Measurements from ENCODE around the gene ZRANB3.
"Not testable (repeated sequence)": the region's sequence is repeated elsewhere in the genome, so short reads cannot be mapped to it uniquely, and the experiment has no call there.

DNA sequence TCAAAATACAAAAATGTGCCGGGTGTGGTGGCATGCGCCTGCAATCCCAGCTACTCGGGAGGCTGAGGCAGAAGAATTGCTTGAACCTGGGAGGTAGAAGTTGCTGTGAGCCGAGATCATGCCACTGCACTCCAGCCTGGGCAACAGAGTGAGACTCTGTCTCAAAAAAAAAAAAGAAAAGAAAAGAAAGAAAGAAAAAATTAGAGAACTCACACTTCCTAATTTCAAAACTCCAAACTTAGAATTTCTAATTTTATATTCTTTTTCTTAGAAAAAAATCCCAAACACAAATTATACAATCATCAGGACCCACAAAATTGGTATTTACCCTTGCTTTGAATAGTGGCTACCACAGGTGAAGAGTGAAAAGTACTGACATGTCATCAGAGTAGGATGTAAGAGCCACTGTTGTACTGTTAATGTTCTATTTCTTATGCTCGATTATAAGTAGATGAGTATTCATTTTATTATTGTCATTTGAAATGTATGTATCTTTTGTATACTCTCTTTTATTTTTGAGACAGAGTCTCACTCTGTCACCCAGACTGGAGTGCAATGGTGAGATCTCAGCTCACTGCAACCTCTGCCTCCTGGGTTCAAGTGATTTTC, 182.8 kb downstream of the ZRANB3 start:
- TF ChIP-seq, protein P1, sequence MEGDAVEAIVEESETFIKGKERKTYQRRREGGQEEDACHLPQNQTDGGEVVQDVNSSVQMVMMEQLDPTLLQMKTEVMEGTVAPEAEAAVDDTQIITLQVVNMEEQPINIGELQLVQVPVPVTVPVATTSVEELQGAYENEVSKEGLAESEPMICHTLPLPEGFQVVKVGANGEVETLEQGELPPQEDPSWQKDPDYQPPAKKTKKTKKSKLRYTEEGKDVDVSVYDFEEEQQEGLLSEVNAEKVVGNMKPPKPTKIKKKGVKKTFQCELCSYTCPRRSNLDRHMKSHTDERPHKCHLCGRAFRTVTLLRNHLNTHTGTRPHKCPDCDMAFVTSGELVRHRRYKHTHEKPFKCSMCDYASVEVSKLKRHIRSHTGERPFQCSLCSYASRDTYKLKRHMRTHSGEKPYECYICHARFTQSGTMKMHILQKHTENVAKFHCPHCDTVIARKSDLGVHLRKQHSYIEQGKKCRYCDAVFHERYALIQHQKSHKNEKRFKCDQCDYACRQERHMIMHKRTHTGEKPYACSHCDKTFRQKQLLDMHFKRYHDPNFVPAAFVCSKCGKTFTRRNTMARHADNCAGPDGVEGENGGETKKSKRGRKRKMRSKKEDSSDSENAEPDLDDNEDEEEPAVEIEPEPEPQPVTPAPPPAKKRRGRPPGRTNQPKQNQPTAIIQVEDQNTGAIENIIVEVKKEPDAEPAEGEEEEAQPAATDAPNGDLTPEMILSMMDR (IDR thresholded peaks at IDR 0.05 in 2 of 3, conservative IDR thresholded peaks at IDR 0.05 in 1 of 3; ENCODE audit: control insufficient read depth in 2 of 3, extremely low read depth in 1 of 3, insufficient read depth in 1 of 3, low read depth in 3 of 3, low read length in 3 of 3) = not testable (repeated sequence)
- not testable (repeated sequence) for TF ChIP-seq EED (IDR thresholded peaks at IDR 0.05; ENCODE audit: low read depth); EZH2 (IDR thresholded peaks at IDR 0.05; ENCODE audit: borderline replicate concordance, control insufficient read depth, low read depth, low read length); NBN (IDR thresholded peaks at IDR 0.05)
- TF ChIP-seq, protein P2, sequence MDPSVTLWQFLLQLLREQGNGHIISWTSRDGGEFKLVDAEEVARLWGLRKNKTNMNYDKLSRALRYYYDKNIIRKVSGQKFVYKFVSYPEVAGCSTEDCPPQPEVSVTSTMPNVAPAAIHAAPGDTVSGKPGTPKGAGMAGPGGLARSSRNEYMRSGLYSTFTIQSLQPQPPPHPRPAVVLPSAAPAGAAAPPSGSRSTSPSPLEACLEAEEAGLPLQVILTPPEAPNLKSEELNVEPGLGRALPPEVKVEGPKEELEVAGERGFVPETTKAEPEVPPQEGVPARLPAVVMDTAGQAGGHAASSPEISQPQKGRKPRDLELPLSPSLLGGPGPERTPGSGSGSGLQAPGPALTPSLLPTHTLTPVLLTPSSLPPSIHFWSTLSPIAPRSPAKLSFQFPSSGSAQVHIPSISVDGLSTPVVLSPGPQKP (IDR thresholded peaks at IDR 0.05; ENCODE audit: low read depth, low read length) = not testable (repeated sequence)
- TF ChIP-seq, protein P3, sequence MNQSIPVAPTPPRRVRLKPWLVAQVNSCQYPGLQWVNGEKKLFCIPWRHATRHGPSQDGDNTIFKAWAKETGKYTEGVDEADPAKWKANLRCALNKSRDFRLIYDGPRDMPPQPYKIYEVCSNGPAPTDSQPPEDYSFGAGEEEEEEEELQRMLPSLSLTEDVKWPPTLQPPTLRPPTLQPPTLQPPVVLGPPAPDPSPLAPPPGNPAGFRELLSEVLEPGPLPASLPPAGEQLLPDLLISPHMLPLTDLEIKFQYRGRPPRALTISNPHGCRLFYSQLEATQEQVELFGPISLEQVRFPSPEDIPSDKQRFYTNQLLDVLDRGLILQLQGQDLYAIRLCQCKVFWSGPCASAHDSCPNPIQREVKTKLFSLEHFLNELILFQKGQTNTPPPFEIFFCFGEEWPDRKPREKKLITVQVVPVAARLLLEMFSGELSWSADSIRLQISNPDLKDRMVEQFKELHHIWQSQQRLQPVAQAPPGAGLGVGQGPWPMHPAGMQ (IDR thresholded peaks at IDR 0.05; ENCODE audit: borderline replicate concordance) = not testable (repeated sequence)
- TF ChIP-seq, protein P4, sequence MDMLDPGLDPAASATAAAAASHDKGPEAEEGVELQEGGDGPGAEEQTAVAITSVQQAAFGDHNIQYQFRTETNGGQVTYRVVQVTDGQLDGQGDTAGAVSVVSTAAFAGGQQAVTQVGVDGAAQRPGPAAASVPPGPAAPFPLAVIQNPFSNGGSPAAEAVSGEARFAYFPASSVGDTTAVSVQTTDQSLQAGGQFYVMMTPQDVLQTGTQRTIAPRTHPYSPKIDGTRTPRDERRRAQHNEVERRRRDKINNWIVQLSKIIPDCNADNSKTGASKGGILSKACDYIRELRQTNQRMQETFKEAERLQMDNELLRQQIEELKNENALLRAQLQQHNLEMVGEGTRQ (IDR thresholded peaks at IDR 0.05; ENCODE audit: borderline replicate concordance, low read depth, low read length) = not testable (repeated sequence)
- TF ChIP-seq, protein P5, sequence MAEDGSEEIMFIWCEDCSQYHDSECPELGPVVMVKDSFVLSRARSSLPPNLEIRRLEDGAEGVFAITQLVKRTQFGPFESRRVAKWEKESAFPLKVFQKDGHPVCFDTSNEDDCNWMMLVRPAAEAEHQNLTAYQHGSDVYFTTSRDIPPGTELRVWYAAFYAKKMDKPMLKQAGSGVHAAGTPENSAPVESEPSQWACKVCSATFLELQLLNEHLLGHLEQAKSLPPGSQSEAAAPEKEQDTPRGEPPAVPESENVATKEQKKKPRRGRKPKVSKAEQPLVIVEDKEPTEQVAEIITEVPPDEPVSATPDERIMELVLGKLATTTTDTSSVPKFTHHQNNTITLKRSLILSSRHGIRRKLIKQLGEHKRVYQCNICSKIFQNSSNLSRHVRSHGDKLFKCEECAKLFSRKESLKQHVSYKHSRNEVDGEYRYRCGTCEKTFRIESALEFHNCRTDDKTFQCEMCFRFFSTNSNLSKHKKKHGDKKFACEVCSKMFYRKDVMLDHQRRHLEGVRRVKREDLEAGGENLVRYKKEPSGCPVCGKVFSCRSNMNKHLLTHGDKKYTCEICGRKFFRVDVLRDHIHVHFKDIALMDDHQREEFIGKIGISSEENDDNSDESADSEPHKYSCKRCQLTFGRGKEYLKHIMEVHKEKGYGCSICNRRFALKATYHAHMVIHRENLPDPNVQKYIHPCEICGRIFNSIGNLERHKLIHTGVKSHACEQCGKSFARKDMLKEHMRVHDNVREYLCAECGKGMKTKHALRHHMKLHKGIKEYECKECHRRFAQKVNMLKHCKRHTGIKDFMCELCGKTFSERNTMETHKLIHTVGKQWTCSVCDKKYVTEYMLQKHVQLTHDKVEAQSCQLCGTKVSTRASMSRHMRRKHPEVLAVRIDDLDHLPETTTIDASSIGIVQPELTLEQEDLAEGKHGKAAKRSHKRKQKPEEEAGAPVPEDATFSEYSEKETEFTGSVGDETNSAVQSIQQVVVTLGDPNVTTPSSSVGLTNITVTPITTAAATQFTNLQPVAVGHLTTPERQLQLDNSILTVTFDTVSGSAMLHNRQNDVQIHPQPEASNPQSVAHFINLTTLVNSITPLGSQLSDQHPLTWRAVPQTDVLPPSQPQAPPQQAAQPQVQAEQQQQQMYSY (CRISPR knock-in tag; IDR thresholded peaks at IDR 0.05) = not testable (repeated sequence)

Measured in GM12878 (cell line).